Thoracic aorta (tissue), 2 donors: ENCODE measurements around the gene ADAMTS7. TPM values are rescaled to one million over a fixed set of nuclear protein-coding genes. Genes with fewer than 3 reads are reported as not detected.
"Not testable (repeated sequence)": the region's sequence is repeated elsewhere in the genome, so short reads cannot be mapped to it uniquely, and the experiment has no call there.

ENCODE experiments used
- ATAC-seq: fragments of 150-250 bp; one replicate; pipeline ENCODE4 v1.8.0; 2017; ENCODE audit warnings: low read depth; ENCODE audit not compliant: insufficient number of reproducible peaks, low FRiP score
- DNase-seq: peaks from one replicate; pipeline ENCODE4 v3.0.0-alpha.2; 2020; ENCODE audit warnings: low spot score
- H3K27ac ChIP-seq, 2 donors: fragments of 200-600 bp; sonication (generic); 1 replicate in 1 of 2; 2 replicates in 1 of 2; pipeline ENCODE4 v1.5.1; 2016; ENCODE audit warnings: mild to moderate bottlenecking in 2 of 2, moderate library complexity in 2 of 2
- H3K27me3 ChIP-seq: fragments of 200-600 bp; sonication (generic); replicated peaks from 2 replicates; pipeline ENCODE4 v1.6.0; 2016; ENCODE audit warnings: mild to moderate bottlenecking; ENCODE audit not compliant: insufficient read depth
- H3K36me3 ChIP-seq: fragments of 200-600 bp; sonication (generic); one replicate; pipeline ENCODE4 v1.5.1; 2016
- H3K4me1 ChIP-seq, 2 donors: fragments of 200-600 bp; sonication (generic); 1 replicate in 1 of 2; 2 replicates in 1 of 2; pipeline versions ENCODE4 v1.5.1 to v1.6.0; 2016; ENCODE audit warnings: low read depth in 2 of 2, mild to moderate bottlenecking in 1 of 2; ENCODE audit not compliant: control insufficient read depth in 1 of 2
- H3K4me3 ChIP-seq: fragments of 200-600 bp; sonication (generic); 2 replicates; pipeline ENCODE4 v1.5.1; 2016; ENCODE audit warnings: mild to moderate bottlenecking
- H3K9me3 ChIP-seq: fragments of 200-600 bp; sonication (generic); 2 replicates; pipeline ENCODE4 v1.5.1; 2016
- CTCF ChIP-seq: fragments of 200-600 bp; sonication (generic); IDR thresholded peaks from one replicate; pipeline ENCODE4 v1.5.1; 2019; ENCODE audit warnings: antibody characterized with exemption
- total RNA-seq, 2 donors: library from RNA; depleted of rRNA; stranded (reverse); fragments of >200 nt; gene quantifications; one replicate each; pipeline versions ENCODE4 v1.1.0 to v1.2.3, GENCODE V29; 2016

Gene ADAMTS7
- total RNA-seq, 2 donors from 2014 or later = 15.6 to 60.2 TPM

GRCh38 chr15:78768531-78769408 lies 42.5 kb downstream of the ADAMTS7 start:
- ATAC-seq (no peak), DNase-seq (no peak)
- no peaks in the 10 kb centered on the region for H3K9me3 ChIP-seq
- no peak for TF ChIP-seq CTCF
- no peak overlapping the region for H3K4me3 ChIP-seq
- H3K27ac ChIP-seq = no peak overlapping the region
- H3K36me3 ChIP-seq = no peaks in the 10 kb centered on the region
- no peaks in the 10 kb centered on the region for H3K27me3 ChIP-seq
- H3K4me1 ChIP-seq = no peaks in the 10 kb centered on the region

- DNase-seq = no peak
Measured at GRCh38 chr15:78768096-78768495, 43.2 kb downstream of the ADAMTS7 start.

GRCh38 chr15:78767331-78767951 lies 43.8 kb downstream of the ADAMTS7 start:
- Histone ChIP-seq H3K36me3 (no peaks in the 10 kb centered on the region), H3K9me3 (no peaks in the 10 kb centered on the region), H3K27ac (no peak overlapping the region), H3K27me3 (no peaks in the 10 kb centered on the region), H3K4me3 (no peak overlapping the region), H3K4me1 (no peaks in the 10 kb centered on the region)
- DNase-seq (no peak), ATAC-seq (no peak)
- TF ChIP-seq CTCF = no peak

More at GRCh38 chr15:78768096-78768495, 43.2 kb downstream of the ADAMTS7 start:
- H3K27me3 ChIP-seq = no peaks in the 10 kb centered on the region
- H3K36me3 ChIP-seq = no peaks in the 10 kb centered on the region
- no peak overlapping the region for H3K27ac ChIP-seq
- no peak for TF ChIP-seq CTCF
- H3K4me1 ChIP-seq = no peaks in the 10 kb centered on the region
- H3K4me3 ChIP-seq = no peak overlapping the region
- ATAC-seq = no peak
- H3K9me3 ChIP-seq = no peaks in the 10 kb centered on the region

GRCh38 chr15:78766641-78767071 lies 44.6 kb downstream of the ADAMTS7 start:
- not testable (repeated sequence) for H3K9me3 ChIP-seq, DNase-seq

GRCh38 chr15:78766041-78766440 lies 45.2 kb downstream of the ADAMTS7 start:
- ATAC-seq (no peak), DNase-seq (no peak)
- no peak overlapping the region for H3K4me3 ChIP-seq
- no peak overlapping the region for H3K27ac ChIP-seq
- H3K4me1 ChIP-seq = no peaks in the 10 kb centered on the region
- H3K36me3 ChIP-seq = no peaks in the 10 kb centered on the region
- H3K9me3 ChIP-seq = no peaks in the 10 kb centered on the region
- no peaks in the 10 kb centered on the region for H3K27me3 ChIP-seq
- TF ChIP-seq CTCF = no peak

More at GRCh38 chr15:78766641-78767071, 44.6 kb downstream of the ADAMTS7 start:
- H3K36me3 ChIP-seq, ATAC-seq, H3K4me1 ChIP-seq, H3K27ac ChIP-seq, H3K4me3 ChIP-seq, H3K27me3 ChIP-seq: not testable (repeated sequence)

- not testable (repeated sequence) for H3K9me3 ChIP-seq, H3K36me3 ChIP-seq, H3K27ac ChIP-seq, DNase-seq, ATAC-seq, H3K4me3 ChIP-seq, H3K27me3 ChIP-seq, H3K4me1 ChIP-seq
Measured at GRCh38 chr15:78765154-78765860, 46.0 kb downstream of the ADAMTS7 start.

GRCh38 chr15:78764340-78765153 lies 46.7 kb downstream of the ADAMTS7 start:
- not testable (repeated sequence) for ATAC-seq, H3K9me3 ChIP-seq, H3K4me3 ChIP-seq, H3K4me1 ChIP-seq, H3K27me3 ChIP-seq, H3K36me3 ChIP-seq, H3K27ac ChIP-seq, DNase-seq
